ENCODE results near the gene ZNF345.
A peak's percentile ranks its signal among the peaks of the same experiment; 100 is the strongest.

ZNF345 gene

DNA sequence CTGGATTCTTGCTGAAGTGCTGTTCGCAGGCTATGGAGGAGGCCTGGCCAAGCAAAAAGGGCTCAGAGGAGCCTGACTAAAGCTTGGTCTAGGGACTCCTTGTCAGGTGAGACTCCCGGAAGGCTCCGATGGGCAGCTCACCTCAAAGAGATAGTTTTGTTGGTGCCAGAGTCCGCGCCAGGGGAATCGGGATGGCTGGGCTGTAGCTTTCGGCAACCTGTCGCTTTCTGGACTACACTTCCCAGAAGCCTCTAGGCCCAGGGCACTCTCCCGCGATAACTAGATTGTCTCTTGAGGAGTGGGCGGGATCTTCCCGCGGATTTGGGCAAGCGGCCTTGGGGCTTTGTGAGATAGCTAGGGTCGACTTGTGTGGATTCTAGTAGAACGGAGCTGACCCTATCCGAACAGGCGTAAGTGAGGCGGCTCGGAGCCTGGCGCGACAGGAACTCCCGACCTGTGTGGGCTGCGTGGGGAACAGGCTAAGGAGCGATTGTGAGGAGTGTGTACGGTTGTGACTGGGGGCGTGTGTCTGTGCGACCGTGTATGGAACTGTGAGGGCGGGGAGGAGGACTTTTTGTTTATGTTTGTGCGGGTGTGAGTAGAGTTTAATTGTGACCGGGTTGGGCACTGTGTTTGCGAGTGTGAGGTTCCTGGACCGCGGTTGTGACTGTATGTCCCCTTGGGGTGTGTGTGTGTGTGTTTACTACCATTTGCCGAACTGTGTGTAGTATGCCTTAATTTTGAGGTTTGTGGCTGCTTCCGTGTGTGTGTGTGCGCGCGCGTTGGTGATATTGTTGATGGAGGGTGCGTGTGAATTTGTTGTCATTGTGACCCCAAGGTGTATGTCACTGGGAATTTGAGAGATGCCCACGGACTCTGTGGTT lies at the start of gene ZNF345:
Gene ZNF345 (plus strand): TSS at position 318 of the 884 bp plus-strand sequence. CDS start 25,955 bp downstream, outside the sequence.
- DNase-seq (ENCODE audit: low read depth) = peak; percentile 87

DNA sequence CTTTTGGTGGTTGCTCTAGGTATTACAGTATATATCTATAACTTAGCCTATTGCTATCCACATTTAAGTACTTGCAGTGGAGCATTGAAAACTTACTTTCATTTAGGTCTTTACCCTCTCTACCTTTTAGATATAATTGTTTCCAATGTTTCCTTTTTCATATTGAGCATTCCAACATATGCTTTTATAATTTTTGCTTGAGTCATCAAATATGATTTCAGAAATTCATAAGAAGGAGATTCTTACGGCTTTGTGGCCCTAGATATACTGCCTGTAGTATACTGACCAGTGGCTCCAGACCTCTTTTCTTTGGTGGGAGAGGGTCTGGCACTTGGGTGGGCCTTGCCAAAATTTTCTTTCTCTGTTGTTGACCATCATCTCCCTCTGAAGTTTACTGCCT lies 45.3 kb upstream of the ZNF345 start:
- no peak for DNase-seq (ENCODE audit: low read depth)

DNA sequence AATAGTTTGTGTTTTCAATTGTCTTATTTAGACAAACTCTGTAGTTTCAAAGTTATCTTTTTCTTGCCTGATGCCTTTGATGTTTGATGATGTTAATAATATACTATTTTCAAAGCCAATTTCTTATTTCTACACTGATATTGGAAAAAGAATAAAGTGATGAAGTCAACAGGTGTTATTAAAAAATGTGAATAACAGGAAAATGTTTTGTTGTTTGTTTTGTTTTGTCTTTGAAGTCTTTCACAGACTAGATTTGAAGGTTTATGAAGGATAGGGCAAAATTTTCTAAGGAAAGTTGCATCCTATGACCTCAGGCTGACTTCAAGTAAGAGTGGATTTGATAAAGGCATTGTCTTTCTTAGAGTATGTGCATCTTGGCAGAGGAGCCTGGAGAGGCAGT lies 43.6 kb upstream of the ZNF345 start:
- no peak for DNase-seq (ENCODE audit: low read depth)

DNA sequence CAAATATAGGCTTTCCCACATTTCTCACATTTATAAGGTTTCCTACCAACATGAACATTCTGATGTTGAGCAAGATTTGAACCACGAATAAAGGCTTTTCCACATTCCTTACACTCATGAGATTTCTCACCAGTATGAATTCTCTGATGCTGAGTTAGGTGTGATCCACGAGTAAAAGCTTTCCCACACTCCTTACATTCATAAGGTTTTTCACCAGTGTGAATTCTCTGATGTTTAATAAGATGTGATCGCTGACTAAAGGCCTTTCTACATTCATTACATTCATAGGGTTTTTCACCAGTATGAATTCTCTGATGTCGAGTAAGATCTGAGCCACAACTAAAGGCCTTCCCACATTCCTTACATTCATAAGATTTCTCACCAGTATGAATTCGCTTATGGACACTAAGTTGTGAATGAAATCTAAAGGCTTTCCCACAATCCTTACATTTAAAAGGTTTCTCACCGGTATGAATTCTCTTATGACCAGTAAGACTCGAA lies 31.5 kb upstream of the ZNF345 start:
- no peak for DNase-seq (ENCODE audit: low read depth)

DNA sequence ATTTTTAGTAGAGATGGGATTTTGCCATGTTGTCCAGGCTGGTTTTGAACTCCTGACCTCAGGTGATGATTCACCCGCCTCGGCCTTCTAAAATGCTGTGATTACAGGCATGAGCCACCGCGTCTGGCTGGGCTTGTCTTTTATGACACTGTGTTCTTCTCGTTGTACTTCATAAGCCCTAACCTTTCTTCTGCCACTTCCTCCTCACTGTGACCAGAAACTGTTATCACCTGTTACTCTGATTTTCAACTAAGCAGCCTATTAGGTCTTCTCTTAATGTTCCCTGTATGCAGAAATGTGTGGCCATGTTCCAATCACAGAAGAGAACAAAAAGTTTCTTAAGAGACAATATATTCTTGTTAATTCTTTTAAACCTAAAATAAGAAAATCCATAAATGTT lies 28.9 kb upstream of the ZNF345 start:
- no peak for DNase-seq (ENCODE audit: low read depth)

DNA sequence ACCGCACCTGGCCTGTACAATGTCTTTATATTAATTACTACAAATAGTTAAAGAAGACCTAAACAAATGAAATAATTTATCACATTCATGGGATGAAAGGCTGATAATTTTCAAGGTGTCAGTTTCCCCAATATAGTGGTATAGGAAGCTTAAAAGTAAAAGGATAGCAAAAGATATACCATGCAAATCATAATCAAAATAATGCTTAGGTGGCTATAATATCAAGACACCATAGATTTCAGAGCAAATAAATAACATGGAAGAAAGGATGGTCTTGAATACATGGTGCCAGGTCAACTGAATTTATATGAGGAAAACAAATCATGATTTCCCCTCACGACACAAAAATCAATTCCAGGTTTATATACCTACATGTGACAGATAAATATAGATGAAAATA lies 17.2 kb upstream of the ZNF345 start:
- DNase-seq (ENCODE audit: low read depth) = no peak

DNA sequence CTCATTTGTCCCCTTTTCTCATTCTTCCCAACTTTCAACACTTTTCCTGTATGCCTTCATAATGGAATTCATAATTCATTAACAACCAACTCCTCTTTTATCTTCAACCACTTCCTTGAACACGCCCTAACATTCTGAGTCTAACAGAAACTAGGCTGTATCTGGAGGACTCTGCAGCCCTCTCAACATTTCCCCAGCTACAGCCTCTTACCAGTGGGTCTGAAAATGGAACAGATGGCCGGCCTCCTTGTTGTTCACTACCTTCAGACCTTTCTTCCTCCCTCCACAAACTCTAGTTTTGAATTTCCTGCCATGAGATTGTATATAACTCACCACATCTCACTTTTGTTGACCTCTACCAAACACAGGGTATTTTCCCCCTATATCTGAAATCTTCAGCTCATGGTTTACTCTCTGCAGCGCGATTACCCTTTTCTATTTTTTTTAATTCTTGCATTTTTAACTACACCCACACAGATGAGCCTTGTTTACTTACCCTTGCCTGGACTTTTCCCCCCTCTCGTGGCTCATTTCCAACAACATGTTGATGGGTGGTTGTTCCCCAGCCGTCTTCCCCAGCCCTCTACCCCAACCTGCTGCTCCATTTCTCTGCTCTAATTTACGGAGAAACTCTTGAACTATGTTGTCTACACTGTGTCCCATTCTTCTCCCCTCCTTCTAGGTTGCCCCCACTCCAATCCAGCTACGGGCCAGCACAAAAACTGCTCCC lies 13.3 kb upstream of the ZNF345 start:
- no peak for DNase-seq (ENCODE audit: low read depth)

DNA sequence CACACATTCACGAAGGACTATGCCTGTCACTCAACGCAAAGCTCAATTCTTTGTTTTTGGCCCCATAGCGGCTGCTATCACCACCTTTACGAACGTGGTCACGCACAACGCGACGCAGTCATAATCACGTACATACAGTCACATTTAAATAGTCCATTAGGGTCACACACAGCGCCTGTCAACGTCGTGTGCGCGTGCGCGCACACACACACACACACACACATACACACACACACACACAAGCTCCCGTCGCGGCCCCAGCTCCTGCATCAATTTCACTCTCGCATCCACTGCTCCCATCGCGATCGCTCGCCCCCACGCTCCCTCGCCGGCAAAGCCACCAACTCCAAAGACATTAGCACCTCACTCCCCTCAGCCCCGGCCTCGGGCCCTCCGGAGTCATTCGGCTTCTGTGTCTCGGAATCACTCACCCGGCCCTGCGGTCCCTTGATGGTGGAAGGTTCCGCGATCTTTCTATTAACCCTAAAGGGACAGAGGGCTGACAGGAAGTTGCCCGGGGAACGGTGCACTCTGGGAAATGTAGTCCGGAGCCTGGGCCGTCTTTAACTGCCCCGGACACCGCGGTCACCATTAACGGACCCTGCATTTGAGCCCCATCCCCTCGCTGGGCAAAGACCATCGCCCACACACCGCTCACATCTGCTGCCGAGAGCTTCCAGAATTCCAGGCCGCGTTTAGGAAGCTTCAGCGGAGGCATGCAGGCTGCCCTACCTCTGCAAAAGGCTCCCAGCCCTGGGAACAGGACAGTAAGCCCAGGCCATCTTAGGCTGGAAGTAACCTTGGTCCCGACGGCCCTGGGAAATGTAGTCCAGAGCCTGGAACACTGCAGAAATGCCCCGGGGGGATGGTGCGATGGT lies 12.5 kb upstream of the ZNF345 start, which contains the start of gene ZNF790:
Gene ZNF790 (minus strand): TSS at position 482 of the 878 bp plus-strand sequence. CDS start 12,768 bp downstream, outside the sequence.
- peak; percentile 83 for DNase-seq (ENCODE audit: low read depth)

DNA sequence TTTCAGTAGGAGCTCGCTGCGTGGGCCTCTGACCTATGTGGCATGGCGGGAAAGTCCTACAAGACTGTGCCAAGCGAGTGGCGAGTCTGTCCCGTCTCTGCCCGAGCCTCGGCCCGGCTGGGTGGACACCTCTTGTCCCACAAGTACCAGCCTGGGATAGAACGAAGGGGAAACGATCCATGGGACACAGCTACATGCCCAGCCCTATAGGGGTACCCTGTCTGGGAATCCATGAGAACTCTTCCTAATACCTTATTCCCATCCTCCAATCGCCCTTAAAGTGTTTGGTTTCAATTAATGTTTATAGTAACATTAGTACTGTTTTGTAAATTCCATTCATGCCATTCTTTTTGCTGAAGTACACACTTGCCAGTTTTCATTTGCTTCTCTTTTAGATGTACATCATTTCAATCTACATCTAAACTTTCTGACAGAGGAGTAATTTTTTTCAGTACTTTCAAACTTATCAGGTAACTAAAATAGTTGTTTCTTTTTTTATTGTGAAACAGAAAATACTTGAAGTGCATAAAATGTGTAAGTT lies 11.8 kb upstream of the ZNF345 start:
- no peak for DNase-seq (ENCODE audit: low read depth)

DNA sequence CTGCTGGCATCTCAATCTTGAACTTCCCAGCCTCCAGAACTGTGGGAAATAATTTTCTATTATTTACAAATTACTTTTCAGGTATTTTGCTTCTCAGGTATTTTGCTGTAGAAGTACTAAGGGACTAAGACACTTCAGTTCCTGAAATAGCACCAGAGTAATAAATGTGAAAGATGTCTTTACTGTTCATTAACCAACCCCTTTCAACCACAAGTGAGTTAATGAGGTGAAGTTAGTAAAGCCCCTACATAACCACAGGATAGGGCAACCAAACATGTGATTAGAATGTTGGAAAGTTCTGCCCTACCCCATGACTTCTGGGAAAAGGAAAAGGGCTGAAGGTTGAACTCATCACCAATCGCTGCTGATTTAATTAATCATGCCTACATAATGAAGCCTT lies 2.7 kb upstream of the ZNF345 start:
- no peak for DNase-seq (ENCODE audit: low read depth)

DNA sequence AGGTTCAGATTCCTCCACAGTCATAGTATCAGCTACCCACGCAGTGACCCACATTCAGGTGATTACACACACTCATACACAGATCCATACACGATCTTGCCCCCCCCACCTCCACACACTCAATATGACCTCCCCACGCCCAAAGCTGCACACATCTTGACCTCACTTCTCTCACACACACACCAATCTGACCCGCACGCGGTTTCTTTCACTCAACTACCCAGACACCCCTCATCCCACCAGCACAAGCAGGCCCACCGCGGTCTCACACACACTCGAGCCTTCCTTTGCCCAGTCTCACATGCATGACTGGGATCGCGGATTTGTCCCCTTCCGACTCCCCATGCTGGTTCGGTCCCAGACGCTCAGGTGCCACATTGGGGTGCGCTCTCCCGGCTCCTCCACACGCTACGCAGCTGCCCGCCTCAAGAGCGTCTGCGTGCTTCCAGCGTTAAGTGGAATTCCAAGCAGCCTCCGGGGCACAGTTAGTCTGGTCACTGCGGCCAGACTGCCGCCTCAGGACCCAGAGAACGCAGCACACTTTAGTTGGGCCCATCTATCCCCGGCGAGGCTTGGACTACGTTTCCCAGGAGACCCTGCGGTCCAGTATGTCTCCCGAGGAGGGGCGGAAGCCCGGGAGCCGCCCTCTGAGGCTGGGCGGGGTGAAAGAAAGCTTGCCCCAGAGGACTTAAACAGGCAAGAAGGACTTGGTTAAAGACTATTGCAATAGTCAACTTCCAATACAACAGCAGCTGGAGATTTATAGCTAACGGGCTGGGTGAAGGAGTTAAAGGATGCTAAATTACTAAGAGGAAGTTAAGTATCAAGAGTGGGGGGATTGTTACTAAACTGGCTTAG lies 746 bp upstream of the ZNF345 start:
- peak; percentile 83 for DNase-seq (ENCODE audit: low read depth)

DNA sequence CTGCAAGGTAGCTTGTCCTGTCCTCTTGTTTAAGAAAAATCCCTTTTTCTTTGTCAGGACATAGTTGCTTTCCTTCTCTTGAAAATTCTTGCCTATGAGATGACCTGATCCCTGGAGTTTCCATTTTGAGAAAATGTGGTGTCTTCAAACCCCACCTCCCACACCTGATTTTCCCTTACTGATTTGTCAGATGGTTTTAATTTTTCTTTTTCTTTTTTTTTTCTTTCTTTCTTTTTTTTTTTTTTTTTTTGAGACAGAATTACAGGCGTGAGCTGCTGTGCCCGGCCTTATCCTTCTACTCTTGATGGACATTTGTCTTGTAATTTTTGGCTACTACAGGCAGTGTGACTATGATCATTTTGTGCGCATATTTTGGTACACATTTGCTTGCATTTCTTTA lies 1.2 kb downstream of the ZNF345 start:
- no peak for DNase-seq (ENCODE audit: low read depth)

DNA sequence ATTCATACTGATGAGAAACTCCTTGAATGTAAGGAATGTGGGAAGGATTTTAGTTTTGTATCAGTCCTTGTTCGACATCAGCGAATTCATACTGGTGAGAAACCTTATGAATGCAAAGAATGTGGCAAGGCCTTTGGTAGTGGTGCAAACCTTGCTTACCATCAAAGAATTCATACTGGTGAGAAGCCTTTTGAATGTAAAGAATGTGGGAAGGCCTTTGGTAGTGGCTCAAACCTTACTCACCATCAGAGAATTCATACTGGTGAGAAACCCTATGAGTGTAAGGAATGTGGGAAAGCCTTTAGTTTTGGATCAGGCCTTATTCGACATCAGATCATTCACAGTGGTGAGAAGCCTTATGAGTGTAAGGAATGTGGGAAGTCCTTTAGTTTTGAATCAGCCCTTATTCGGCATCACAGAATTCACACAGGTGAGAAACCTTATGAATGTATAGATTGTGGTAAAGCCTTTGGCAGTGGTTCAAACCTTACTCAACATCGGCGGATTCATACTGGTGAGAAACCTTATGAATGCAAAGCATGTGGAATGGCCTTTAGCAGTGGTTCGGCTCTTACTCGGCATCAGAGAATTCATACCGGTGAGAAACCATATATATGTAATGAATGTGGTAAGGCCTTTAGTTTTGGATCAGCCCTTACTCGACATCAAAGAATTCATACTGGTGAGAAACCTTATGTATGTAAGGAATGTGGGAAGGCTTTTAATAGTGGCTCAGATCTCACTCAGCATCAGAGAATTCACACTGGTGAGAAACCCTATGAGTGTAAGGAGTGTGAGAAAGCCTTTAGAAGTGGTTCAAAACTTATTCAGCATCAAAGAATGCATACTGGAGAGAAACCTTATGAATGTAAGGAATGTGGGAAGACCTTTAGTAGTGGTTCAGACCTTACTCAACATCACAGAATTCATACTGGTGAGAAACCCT lies 26.6 kb downstream of the ZNF345 start:
- DNase-seq (ENCODE audit: low read depth) = no peak

DNA sequence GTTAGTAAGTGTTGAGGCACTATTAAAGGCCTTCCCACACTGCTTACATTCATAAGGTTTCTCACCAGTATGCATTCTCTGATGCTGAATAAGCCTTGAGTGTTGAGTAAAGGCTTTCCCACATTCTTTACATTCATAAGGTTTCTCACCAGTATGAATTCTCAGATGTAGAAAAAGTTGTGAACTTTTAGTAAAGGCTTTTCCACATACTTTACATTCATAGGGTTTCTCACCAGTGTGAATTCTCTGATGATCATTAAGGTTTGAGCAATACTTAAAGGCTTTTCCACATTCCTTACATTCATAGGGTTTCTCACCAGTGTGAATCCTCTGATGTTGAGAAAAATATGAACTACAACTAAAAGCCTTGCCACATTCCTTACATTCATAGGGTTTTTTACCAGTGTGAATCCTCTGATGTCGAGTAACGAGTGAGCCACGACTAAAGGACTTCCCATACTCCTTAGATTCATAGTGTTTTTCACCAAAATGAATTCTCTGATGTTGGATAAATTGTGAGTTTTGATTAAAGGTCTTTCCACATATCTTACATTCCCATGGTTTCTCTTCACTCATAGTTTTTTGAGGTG lies 41.2 kb downstream of the ZNF345 start:
- DNase-seq (ENCODE audit: low read depth) = no peak

DNA sequence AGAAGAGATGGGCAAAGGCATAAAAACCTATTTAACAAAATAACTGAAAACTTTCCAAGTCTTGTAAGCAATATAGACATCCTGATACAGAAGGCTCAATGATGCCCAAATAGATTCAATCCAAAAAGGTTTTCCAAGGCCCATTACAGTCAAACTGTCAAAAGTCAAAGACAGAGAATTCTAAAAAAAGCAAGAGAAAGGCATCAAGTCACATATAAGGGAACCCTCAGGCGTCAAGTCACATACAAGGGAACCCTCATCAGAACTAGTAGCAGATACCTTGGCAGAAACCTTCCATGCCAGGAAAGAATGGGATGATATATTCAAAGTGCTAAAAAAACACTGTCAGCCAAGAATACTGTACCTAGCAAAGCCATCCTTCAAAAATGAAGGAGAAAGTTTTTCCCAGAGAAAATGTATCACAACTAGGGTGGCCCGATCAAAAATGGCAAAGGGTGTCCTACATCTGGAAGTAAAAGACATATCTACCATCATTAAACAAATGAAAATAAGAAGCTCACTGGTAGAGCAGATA lies 44.2 kb downstream of the ZNF345 start:
- DNase-seq (ENCODE audit: low read depth) = no peak

DNA sequence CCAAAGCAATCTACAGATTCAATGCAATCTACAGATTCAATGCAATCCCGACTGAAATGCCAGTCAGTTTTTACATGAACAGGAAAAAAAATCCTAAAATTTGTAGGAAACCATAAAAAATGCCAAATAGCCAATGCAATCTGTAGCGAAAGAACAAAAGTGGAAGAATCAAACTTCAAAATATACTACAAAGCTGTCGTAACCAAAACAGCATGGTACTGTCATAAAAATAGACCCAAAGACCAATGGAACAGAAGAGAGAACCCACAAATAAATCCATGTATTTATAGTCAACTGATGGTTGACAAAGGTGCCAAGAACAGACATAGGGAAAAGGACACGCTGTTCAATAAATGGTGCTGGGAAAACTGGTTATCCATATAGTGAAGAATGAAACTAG lies 47.7 kb downstream of the ZNF345 start:
- no peak for DNase-seq (ENCODE audit: low read depth)

DNA sequence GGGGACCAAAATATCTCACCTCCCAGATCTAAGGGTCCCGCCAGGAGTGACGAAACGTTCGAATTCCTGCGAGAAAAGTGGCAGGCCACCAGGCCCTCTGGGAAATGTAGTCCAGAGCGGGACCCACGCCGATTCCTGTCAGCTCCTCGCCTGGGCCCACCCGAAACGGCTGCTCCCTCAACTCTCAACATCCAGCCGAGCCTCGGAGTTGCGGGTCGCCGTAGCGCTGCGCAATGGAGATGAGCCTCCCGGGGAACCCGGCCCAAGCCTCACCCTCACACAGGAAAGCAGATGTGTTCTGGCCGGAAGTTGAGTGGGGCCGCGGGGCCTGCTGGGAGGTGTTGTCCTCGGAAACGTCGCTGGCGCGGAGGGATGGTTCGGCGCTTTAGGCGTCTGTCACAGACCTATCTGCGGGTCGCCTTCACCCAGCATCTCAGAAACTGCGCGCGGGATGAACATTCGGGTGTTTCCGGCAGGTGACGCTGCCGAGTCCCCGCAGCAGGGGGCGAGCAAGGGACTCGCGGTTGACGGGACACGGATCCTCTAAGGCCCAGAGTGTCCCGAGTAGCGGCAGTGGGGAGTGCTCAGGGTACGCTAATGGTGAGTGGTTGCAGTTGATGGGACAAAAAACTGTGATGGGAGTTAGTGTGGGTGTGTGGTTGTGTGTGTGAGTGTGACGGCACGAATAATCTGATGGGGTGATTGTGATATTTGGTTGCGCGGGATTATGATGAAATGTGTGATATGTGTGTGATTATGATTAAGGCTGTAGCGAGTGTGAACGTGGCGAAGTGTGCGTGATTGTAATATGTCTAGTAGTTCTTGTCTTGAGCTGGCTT lies 65.5 kb downstream of the ZNF345 start, which contains the start of the genes ZNF568 and ZNF829:
Gene ZNF568 (plus strand): TSS at position 341 of the 839 bp plus-strand sequence. CDS start 6,439 bp downstream, outside the sequence.
Gene ZNF829 (minus strand): TSS at position 300 of the 839 bp plus-strand sequence. CDS start 1,124 bp downstream, outside the sequence.
- DNase-seq (ENCODE audit: low read depth) = peak; percentile 72

DNA sequence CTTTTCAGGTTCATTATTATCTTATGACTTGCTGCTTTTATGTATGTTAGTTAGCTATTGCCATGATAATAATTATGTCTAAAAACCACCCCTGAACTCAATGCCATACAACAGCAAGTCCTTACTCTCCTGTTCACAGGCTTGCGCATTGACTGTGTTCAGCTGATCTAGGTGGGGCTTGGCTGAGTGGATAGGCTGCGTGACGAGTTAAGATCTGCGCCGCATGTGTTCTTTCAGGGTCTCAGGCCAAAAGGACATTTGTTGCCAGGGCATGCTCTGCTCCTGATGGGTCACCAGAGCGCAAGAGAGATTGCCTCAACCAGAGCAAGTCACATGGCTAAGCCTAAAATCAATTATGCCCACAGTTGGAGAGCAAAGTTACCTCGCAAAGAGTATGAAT lies 66.3 kb downstream of the ZNF345 start:
- DNase-seq (ENCODE audit: low read depth) = peak; percentile 27
